ENCODE results near the gene CTU1. TPM values are rescaled to one million over a fixed set of nuclear protein-coding genes. Genes with fewer than 3 reads are reported as not detected.

The CTU1 gene
- 4.8 and 5.2 TPM in 2 replicates for total RNA-seq

- peak within 1 kb of the TSS; percentile 71 for H3K4me3 ChIP-seq (ENCODE audit: low read depth, low read length)
- DNase-seq (ENCODE audit: low read depth), result peak; percentile 99
- no peak for TF ChIP-seq CTCF (IDR thresholded peaks at IDR 0.05; ENCODE audit: insufficient read depth, low read depth, low read length)
Measured at GRCh38 chr19:51108066-51108804, at the start of gene CTU1. Gene CTU1 (minus strand): TSS chr19:51108409. CDS start chr19:51104569, 3,840 bp downstream.

- no peak for TF ChIP-seq CTCF (IDR thresholded peaks at IDR 0.05; ENCODE audit: insufficient read depth, low read depth, low read length)
- no peak for DNase-seq (ENCODE audit: low read depth)
- no peak overlapping the region for H3K4me3 ChIP-seq (ENCODE audit: low read depth, low read length)
Measured at GRCh38 chr19:51157265-51157664, 49.1 kb upstream of the CTU1 start.

GRCh38 chr19:51156710-51157109, 48.5 kb upstream of the CTU1 start:
- no peak overlapping the region for H3K4me3 ChIP-seq (ENCODE audit: low read depth, low read length)
- no peak for DNase-seq (ENCODE audit: low read depth)
- TF ChIP-seq CTCF (IDR thresholded peaks at IDR 0.05; ENCODE audit: insufficient read depth, low read depth, low read length), result no peak

- no peak for TF ChIP-seq CTCF (IDR thresholded peaks at IDR 0.05; ENCODE audit: insufficient read depth, low read depth, low read length)
- DNase-seq (ENCODE audit: low read depth), result no peak
- no peak overlapping the region for H3K4me3 ChIP-seq (ENCODE audit: low read depth, low read length)
Measured at GRCh38 chr19:51150627-51151026, 42.4 kb upstream of the CTU1 start.

- H3K4me3 ChIP-seq (ENCODE audit: low read depth, low read length), result no peak overlapping the region
- no peak for TF ChIP-seq CTCF (IDR thresholded peaks at IDR 0.05; ENCODE audit: insufficient read depth, low read depth, low read length)
- DNase-seq (ENCODE audit: low read depth), result no peak
Measured at GRCh38 chr19:51148580-51148979, 40.4 kb upstream of the CTU1 start.

GRCh38 chr19:51147663-51148062, 39.5 kb upstream of the CTU1 start:
- no peak for DNase-seq (ENCODE audit: low read depth)
- H3K4me3 ChIP-seq (ENCODE audit: low read depth, low read length), result no peak overlapping the region
- no peak for TF ChIP-seq CTCF (IDR thresholded peaks at IDR 0.05; ENCODE audit: insufficient read depth, low read depth, low read length)

GRCh38 chr19:51146751-51147150, 38.5 kb upstream of the CTU1 start:
- no peak for TF ChIP-seq CTCF (IDR thresholded peaks at IDR 0.05; ENCODE audit: insufficient read depth, low read depth, low read length)
- no peak for DNase-seq (ENCODE audit: low read depth)
- H3K4me3 ChIP-seq (ENCODE audit: low read depth, low read length), result no peak overlapping the region

Data from fibroblast of villous mesenchyme (primary cell).